OCI-LY7 (cell line): ENCODE data around the gene NT5M.

Source experiments
- CTCF ChIP-seq: fragments of 200-600 bp; sonication (generic); conservative IDR thresholded peaks from 2 replicates; pipeline ENCODE4 v1.5.1; 2014; ENCODE audit warnings: mild to moderate bottlenecking, antibody characterized with exemption, low read length, moderate library complexity, mixed read lengths
- EZH2phosphoT487 ChIP-seq: fragments of 200-600 bp; sonication (generic); IDR thresholded peaks from 2 replicates; pipeline ENCODE4 v1.6.1; 2018; ENCODE audit warnings: low read depth, borderline replicate concordance, mild to moderate bottlenecking, mixed run types, antibody characterized with exemption, low read length, moderate library complexity, mixed read lengths

GRCh38 chr17:17366235-17366634 lies 63.1 kb downstream of the NT5M start:
- TF ChIP-seq CTCF: no peak
- no peak for TF ChIP-seq EZH2phosphoT487
